ENCODE measurements around the gene KRT4. TPM values are rescaled to one million over a fixed set of nuclear protein-coding genes. Genes with fewer than 3 reads are reported as not detected.
"Not testable (repeated sequence)": the region's sequence is repeated elsewhere in the genome, so short reads cannot be mapped to it uniquely, and the experiment has no call there.

Gene KRT4
- total RNA-seq, 1 experiment from 2014 or later = 5.2 TPM

- POLR2A ChIA-PET = no interaction called here
- no peak for DNase-seq
- peaks cover 28% of the 10 kb centered on the region for H3K4me1 Mint-ChIP-seq (ENCODE audit: low read depth, unreplicated experiment)
- intact Hi-C loops (cut with micrococcal nuclease; ENCODE audit: unreplicated experiment) = no loop called here
- H3K4me3 ChIP-seq (ENCODE audit: low read depth, low read length) = no peak overlapping the region
- H3K9me3 ChIP-seq = no peaks in the 10 kb centered on the region
- no peak overlapping the region for H3K4me3 Mint-ChIP-seq (ENCODE audit: unreplicated experiment)
- no peaks in the 10 kb centered on the region for H3K9me3 Mint-ChIP-seq (ENCODE audit: unreplicated experiment)
- no peaks in the 10 kb centered on the region for H3K36me3 ChIP-seq (ENCODE audit: control insufficient read depth, insufficient read depth, low read length)
- no peaks in the 10 kb centered on the region for H3K27me3 ChIP-seq (replicated peaks; ENCODE audit: control insufficient read depth, insufficient read depth, low read length)
- no TSS peak for BruUV-seq (replicated peaks)
- CTCF ChIA-PET = no interaction called here
- H3K36me3 Mint-ChIP-seq (ENCODE audit: insufficient read depth, unreplicated experiment) = no peaks in the 10 kb centered on the region
- H3K27ac Mint-ChIP-seq (ENCODE audit: unreplicated experiment) = no peak overlapping the region
- no peak for TF ChIP-seq CTCF (IDR thresholded peaks at IDR 0.05; ENCODE audit: insufficient read depth in 1 of 2, low read depth in 1 of 2, low read length in 1 of 2, severe bottlenecking in 1 of 2, unreplicated experiment in 1 of 2)
- H3K27me3 Mint-ChIP-seq (ENCODE audit: insufficient read depth, unreplicated experiment) = no peaks in the 10 kb centered on the region
- peaks cover 21% of the 10 kb centered on the region for H3K4me1 ChIP-seq
Measured at GRCh38 chr12:52796839-52797528, 16.9 kb downstream of the KRT4 start.

- Histone ChIP-seq H3K36me3 (ENCODE audit: control insufficient read depth, insufficient read depth, low read length) (no peaks in the 10 kb centered on the region), H3K9me3 (no peaks in the 10 kb centered on the region), H3K27me3 (replicated peaks; ENCODE audit: control insufficient read depth, insufficient read depth, low read length) (no peaks in the 10 kb centered on the region), H3K4me1 (peaks cover 21% of the 10 kb centered on the region), H3K4me3 (ENCODE audit: low read depth, low read length) (no peak overlapping the region)
- no peak for TF ChIP-seq CTCF (IDR thresholded peaks at IDR 0.05; ENCODE audit: insufficient read depth in 1 of 2, low read depth in 1 of 2, low read length in 1 of 2, severe bottlenecking in 1 of 2, unreplicated experiment in 1 of 2)
- Mint-ChIP-seq H3K36me3 (ENCODE audit: insufficient read depth, unreplicated experiment) (no peaks in the 10 kb centered on the region), H3K4me1 (ENCODE audit: low read depth, unreplicated experiment) (peaks cover 23% of the 10 kb centered on the region), H3K27ac (ENCODE audit: unreplicated experiment) (no peak overlapping the region), H3K9me3 (ENCODE audit: unreplicated experiment) (no peaks in the 10 kb centered on the region), H3K27me3 (ENCODE audit: insufficient read depth, unreplicated experiment) (no peaks in the 10 kb centered on the region), H3K4me3 (ENCODE audit: unreplicated experiment) (no peak overlapping the region)
- POLR2A ChIA-PET = no interaction called here
- CTCF ChIA-PET = no interaction called here
- DNase-seq = no peak
- no TSS peak for BruUV-seq (replicated peaks)
- intact Hi-C loops (cut with micrococcal nuclease; ENCODE audit: unreplicated experiment) = no loop called here
Measured at GRCh38 chr12:52796429-52796794, 17.5 kb downstream of the KRT4 start.

GRCh38 chr12:52795694-52796428 lies 18.1 kb downstream of the KRT4 start, which contains the start of gene KRT3:
TSS of gene KRT3 (minus strand) at chr12:52796117. CDS start at chr12:52796042, 75 bp downstream.
- Mint-ChIP-seq H3K4me3 (ENCODE audit: unreplicated experiment) (no peak within 1 kb of the TSS), H3K27me3 (ENCODE audit: insufficient read depth, unreplicated experiment) (no peaks in the 10 kb centered on the region), H3K36me3 (ENCODE audit: insufficient read depth, unreplicated experiment) (no peaks in the 10 kb centered on the region), H3K9me3 (ENCODE audit: unreplicated experiment) (no peaks in the 10 kb centered on the region), H3K27ac (ENCODE audit: unreplicated experiment) (no peak within 1 kb of the TSS), H3K4me1 (ENCODE audit: low read depth, unreplicated experiment) (peaks cover 18% of the 10 kb centered on the region)
- BruUV-seq (replicated peaks) = no TSS peak
- DNase-seq = no peak
- H3K27me3 ChIP-seq (replicated peaks; ENCODE audit: control insufficient read depth, insufficient read depth, low read length) = no peaks in the 10 kb centered on the region
- ChIA-PET POLR2A (no interaction called here), CTCF (no interaction called here)
- no peaks in the 10 kb centered on the region for H3K9me3 ChIP-seq
- H3K4me1 ChIP-seq = peaks cover 21% of the 10 kb centered on the region
- TF ChIP-seq CTCF (IDR thresholded peaks at IDR 0.05; ENCODE audit: insufficient read depth in 1 of 2, low read depth in 1 of 2, low read length in 1 of 2, severe bottlenecking in 1 of 2, unreplicated experiment in 1 of 2) = no peak
- no peaks in the 10 kb centered on the region for H3K36me3 ChIP-seq (ENCODE audit: control insufficient read depth, insufficient read depth, low read length)
- H3K4me3 ChIP-seq (ENCODE audit: low read depth, low read length) = no peak within 1 kb of the TSS
- intact Hi-C loops (cut with micrococcal nuclease; ENCODE audit: unreplicated experiment) = no loop called here

- intact Hi-C loops (cut with micrococcal nuclease; ENCODE audit: unreplicated experiment); POLR2A ChIA-PET; H3K36me3 Mint-ChIP-seq (ENCODE audit: insufficient read depth, unreplicated experiment); H3K36me3 ChIP-seq (ENCODE audit: control insufficient read depth, insufficient read depth, low read length); H3K9me3 ChIP-seq; BruUV-seq (replicated peaks); H3K27ac Mint-ChIP-seq (ENCODE audit: unreplicated experiment); H3K27me3 ChIP-seq (replicated peaks; ENCODE audit: control insufficient read depth, insufficient read depth, low read length); H3K4me3 Mint-ChIP-seq (ENCODE audit: unreplicated experiment); H3K9me3 Mint-ChIP-seq (ENCODE audit: unreplicated experiment); DNase-seq; H3K27me3 Mint-ChIP-seq (ENCODE audit: insufficient read depth, unreplicated experiment); H3K4me3 ChIP-seq (ENCODE audit: low read depth, low read length); CTCF ChIA-PET: not testable (repeated sequence)
- peaks cover 17% of the 10 kb centered on the region for H3K4me1 Mint-ChIP-seq (ENCODE audit: low read depth, unreplicated experiment)
- H3K4me1 ChIP-seq = peaks cover 17% of the 10 kb centered on the region
Measured at GRCh38 chr12:52795332-52795674, 18.6 kb downstream of the KRT4 start.
